Measurements from ENCODE around the gene FIGN. TPM values are rescaled to one million over a fixed set of nuclear protein-coding genes. Genes with fewer than 3 reads are reported as not detected.

FIGN gene
- total and polyA plus RNA-seq, 9 of the 15 experiments (the other 6 are each of a cell fraction or from before 2014, with no cell fraction given) = 0.02 TPM; not detected in 8

- TF ChIP-seq, protein P1, sequence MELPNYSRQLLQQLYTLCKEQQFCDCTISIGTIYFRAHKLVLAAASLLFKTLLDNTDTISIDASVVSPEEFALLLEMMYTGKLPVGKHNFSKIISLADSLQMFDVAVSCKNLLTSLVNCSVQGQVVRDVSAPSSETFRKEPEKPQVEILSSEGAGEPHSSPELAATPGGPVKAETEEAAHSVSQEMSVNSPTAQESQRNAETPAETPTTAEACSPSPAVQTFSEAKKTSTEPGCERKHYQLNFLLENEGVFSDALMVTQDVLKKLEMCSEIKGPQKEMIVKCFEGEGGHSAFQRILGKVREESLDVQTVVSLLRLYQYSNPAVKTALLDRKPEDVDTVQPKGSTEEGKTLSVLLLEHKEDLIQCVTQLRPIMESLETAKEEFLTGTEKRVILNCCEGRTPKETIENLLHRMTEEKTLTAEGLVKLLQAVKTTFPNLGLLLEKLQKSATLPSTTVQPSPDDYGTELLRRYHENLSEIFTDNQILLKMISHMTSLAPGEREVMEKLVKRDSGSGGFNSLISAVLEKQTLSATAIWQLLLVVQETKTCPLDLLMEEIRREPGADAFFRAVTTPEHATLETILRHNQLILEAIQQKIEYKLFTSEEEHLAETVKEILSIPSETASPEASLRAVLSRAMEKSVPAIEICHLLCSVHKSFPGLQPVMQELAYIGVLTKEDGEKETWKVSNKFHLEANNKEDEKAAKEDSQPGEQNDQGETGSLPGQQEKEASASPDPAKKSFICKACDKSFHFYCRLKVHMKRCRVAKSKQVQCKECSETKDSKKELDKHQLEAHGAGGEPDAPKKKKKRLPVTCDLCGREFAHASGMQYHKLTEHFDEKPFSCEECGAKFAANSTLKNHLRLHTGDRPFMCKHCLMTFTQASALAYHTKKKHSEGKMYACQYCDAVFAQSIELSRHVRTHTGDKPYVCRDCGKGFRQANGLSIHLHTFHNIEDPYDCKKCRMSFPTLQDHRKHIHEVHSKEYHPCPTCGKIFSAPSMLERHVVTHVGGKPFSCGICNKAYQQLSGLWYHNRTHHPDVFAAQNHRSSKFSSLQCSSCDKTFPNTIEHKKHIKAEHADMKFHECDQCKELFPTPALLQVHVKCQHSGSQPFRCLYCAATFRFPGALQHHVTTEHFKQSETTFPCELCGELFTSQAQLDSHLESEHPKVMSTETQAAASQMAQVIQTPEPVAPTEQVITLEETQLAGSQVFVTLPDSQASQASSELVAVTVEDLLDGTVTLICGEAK (IDR thresholded peaks at IDR 0.05) = no peak
- TF ChIP-seq, protein P1 (CRISPR knock-in tag; IDR thresholded peaks at IDR 0.05) = no peak
- TF ChIP-seq TCF3 (CRISPR knock-in tag; IDR thresholded peaks at IDR 0.05) (no peak), U2AF2 (optimal IDR thresholded peaks at IDR 0.05; ENCODE audit: low read depth, low read length) (no peak), HEY1 (CRISPR knock-in tag; IDR thresholded peaks at IDR 0.05; ENCODE audit: borderline replicate concordance) (no peak), CHD2 (IDR thresholded peaks at IDR 0.05; ENCODE audit: low read depth, low read length) (no peak), ZFP1 (CRISPR knock-in tag; IDR thresholded peaks at IDR 0.05) (no peak)
These were observed 89.1 kb downstream of the FIGN start (continued) for GRCh38 chr2:163646687-163647086.

All from K562 (cell line).